Activated T-cell treated with anti-CD3 and anti-CD28 coated beads for 4 hours (primary cell): ENCODE results near the gene ATP8B1.
"Not testable (repeated sequence)": the region's sequence is repeated elsewhere in the genome, so short reads cannot be mapped to it uniquely, and the experiment has no call there.

Experiments
- DNase-seq: peaks from one replicate; pipeline ENCODE4 v3.0.0-alpha.2; 2020

ATP8B1 gene

GRCh38 chr18:57655740-57656139 lies 147.4 kb downstream of the ATP8B1 start:
- DNase-seq = no peak

GRCh38 chr18:57651914-57652313 lies 151.2 kb downstream of the ATP8B1 start:
- no peak for DNase-seq

- DNase-seq = no peak
Measured at GRCh38 chr18:57649556-57650500, 153.3 kb downstream of the ATP8B1 start.

DNA sequence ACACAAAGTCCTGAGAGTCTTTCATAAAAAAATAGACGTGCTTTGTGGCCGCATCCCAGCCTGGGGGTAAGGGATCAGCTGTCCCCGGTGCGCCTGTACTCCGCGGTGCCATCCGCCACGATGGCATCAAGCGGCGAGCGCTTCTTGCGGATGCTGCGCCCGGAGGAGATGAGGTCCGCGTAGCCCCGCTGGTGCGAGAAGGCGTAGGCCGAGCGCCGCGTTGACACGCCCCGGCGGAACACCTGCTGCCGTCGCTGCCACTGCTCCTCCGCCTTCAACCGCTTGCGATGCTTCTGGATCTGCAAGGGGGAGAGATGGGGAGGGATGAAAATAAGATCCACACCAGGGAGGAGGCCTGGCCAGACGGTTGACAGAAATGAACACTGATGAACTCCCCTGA lies 154.7 kb downstream of the ATP8B1 start:
- no peak for DNase-seq

GRCh38 chr18:57644540-57644939 lies 158.6 kb downstream of the ATP8B1 start:
- no peak for DNase-seq

DNA sequence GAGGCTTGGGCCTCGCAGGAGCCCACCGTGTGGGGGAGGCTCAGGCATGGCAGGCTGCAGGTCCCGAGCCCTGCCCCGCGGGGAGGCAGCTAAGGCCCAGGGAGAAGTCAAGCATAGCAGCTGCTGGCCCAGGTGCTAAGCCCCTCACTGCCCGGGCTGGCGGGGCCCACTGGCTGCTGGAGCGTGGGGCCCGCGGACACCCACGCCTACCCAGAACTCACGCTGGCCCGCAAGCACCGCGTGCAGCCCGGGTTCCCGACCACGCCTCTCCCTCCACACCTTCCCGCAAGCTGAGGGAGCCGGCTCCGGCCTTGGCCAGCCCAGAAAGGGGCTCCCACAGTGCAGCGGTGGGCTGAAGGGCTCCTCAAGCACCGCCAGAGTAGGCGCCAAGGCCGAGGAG lies 159.4 kb downstream of the ATP8B1 start:
- DNase-seq = not testable (repeated sequence)

DNA sequence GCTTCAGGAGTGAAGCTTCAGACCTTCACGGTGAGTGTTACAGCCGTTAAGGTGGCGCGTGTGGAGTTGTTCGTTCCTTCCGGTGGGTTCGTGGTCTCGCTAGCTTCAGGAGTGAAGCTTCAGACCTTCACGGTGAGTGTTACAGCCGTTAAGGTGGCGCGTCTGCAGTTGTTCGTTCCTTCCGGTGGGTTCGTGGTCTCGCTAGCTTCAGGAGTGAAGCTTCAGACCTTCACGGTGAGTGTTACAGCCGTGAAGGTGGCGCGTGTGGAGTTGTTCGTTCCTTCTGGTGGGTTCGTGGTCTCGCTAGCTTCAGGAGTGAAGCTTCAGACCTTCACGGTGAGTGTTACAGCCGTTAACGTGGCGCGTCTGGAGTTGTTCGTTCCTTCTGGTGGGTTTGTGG lies 160.7 kb downstream of the ATP8B1 start:
- not testable (repeated sequence) for DNase-seq

DNA sequence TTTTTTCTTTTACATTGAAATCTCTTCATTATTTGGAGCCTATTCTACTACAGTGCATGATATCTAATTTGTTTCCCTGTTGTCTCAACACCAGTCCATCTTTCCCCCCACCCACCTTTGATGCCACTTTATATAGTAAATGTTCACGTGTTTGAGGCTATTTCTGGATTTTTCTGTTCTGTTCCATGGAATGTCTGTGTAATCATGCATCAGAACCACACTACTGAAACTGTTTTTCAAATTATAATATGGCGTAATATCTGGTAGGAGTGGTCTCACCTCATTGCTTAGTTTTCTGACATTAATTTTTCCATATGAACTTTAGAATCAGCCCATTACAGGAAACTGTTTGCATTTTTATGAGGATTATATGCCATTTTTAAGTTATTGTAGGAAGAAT lies 162.4 kb downstream of the ATP8B1 start:
- no peak for DNase-seq

- no peak for DNase-seq
Measured at GRCh38 chr18:57640236-57640635, 162.9 kb downstream of the ATP8B1 start.

DNA sequence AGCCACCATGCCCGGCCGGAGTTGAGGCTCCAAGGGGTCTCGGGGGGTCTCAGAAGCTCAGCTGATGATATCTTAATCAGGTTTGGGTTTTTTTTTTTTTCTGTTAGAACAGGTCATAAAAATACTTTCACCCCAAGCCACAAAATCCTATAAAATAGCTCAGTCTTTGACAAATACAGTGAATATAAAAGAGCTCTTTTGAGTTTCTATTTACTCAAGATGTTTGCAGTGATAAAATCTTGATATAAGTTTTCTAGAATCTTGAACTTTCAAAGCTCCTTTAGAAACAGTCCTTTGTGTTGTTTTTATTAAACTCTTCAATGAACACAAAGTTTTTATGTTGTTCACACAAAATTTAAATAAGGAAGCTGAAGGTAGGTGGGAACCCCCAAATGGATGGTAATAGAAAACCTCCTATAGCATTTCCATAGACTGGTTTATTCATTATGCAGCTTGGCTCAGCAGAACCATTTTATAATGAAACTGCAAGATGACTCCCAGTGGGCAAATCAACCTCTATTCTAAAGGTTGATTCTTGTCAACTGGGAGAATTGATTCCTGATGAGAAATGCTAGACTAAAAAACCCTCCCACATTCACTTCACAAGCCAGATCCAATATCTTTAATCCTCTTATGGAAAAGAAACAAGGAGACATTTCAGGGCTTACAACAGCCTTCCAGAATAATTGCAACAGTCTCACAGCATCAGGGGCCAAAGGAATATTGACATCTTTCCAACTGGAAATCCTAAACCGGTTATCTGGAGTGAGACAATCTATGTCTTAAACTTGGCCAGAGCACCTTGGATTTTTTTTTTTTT lies 167.9 kb downstream of the ATP8B1 start:
- DNase-seq = no peak

DNA sequence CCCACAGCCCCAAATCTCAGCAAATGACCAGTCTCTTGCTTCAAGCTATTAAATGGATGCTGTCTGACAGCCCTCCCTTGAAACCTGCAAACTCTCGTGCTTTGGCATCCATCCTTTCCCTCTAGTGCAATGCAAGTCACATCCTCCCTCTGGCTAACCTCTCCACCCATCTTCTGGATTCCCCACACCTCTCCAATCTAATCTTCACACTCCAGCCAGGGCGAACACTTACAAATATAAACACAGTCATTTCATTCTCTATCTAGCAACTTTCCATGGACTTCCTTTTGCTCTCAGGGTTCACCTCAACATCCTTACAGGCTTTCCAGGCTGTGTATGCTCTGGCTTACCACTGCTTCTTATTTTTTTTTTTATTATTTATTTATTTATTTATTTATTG lies 171.4 kb downstream of the ATP8B1 start:
- no peak for DNase-seq

DNA sequence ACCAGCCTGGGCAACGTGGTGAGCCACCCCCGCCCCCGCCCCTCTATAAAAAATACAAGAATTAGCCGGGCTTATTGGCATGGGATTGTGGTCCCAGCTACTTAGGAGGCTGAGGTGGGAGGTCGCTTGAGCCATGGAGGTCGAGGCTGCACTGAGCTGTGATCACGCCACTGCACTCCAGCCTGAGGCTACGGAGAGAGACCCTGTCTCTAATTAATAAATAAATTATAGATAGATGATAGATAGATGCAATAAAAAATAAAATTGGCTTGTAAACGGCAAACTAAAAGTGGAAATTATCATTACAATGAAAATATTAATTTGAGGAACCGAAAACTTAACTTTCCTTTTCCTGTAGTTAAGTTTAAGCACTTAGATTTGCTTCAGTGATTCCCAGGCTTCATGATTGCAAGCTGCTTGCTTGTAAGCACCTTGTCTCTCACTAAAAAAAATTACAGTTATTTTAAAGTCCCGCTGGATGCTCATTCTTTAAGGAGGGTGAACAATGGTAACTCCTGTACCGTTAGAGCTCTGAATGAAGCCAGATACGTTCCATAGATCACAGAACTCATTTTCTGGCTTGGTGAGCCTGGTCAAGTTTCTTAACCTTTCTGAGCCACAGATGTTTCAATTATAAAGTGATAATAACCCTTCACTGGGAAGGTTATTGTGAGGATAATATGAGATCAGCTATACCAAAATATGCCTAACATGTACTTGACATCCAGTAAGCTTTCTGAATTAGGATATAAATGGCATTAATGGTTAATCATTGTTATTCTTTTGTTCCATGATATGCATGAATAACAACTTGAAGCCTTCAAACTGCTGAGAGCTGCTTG lies 172.1 kb downstream of the ATP8B1 start:
- DNase-seq = no peak

- DNase-seq = peak; percentile 90
Measured at GRCh38 chr18:57630002-57630753, 172.9 kb downstream of the ATP8B1 start.

DNA sequence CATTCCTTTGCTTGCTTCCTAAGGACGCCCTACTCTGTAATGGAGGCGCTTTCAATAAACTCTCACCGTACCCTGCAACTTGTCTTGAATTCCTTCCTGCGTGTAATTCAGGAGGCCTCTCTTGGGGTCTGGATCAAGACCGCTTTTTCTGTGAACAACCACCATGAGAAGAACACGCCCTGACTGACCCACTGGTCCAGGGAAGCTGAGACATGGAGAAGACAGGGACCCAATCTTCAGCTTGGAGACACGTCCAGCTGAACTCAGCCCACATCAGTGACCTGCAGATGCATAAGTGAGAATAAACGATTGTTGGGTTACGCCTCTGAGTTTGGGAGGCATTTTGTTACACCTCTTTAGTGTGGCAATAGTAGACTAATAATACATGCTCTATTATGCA lies 173.7 kb downstream of the ATP8B1 start:
- no peak for DNase-seq

DNA sequence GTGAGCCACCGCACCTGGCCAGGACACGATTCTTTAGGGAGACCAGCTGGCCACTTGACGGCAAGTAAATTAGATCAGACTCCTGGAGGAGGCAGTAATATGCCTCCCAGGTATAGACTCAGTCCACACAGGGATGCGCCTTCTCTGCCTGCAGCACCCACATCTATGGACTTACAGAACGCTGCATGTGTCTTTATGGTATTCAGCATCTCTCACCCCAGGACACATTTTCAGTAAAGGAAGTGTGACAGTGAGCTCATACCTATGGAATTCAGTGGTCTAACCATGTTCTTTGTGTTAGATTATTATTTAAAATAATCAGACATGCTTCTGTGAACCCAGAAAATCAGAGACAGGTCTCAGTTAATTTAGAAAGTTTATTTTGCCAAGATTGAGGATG lies 175.6 kb downstream of the ATP8B1 start:
- DNase-seq = no peak

DNA sequence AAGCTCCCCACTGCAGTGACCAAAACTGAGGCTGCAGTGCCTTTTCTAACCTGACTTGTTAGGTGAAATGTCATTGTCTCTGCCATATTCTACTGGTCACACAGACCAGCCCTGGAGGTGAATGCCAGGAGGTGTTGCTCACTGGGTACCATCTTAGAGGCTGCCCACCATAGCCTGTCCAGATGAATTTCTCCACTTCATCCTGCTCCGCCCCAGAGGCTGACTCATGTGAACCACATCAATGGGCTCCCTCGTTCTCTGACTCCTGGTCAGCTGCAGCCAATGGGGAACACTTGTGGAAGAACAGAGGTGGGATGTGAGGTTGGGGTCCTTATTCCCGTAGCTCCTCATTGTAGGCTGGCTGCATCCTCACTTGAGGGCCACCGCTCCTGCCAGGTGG lies 178.1 kb downstream of the ATP8B1 start:
- DNase-seq = no peak

- DNase-seq = no peak
Measured at GRCh38 chr18:57621246-57621604, 181.9 kb downstream of the ATP8B1 start.

DNA sequence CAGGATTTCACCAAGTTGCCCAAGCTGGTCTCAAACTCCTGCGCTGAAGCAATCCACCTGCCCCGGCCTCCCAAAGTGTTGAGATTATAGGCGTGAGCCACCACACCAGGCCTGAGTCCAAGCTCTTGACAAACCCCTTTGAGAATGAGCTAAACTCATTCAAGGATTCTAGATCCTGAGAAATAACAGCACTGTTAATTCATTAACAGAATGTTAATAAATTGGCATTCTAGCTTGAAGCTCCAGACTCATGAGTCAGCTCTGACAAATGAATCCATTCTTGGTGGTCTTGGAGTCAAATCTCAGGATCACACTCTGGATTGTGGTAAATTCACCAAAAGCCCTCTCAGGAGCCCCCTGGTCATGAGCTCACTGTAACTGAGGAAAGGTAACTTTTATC lies 183.2 kb downstream of the ATP8B1 start:
- DNase-seq = no peak

DNA sequence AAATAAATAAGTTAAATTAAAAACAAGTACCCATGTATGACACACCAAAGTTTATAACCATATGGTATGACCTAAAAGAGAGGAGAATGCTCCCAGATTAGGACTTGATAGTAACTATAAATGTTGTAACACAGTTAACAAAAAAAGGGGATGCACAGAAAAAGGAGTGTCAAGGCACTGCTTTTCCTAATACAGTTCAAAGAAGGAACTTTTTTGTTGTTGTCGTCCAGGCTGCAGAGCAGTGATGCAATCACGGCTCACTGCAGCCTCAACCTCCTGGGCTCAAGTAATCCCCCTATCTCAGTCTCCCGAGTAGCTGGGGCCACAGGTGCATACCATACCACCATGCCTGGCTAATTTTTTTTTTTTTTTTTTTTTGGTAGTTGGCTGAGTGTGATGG lies 184.2 kb downstream of the ATP8B1 start:
- no peak for DNase-seq

DNA sequence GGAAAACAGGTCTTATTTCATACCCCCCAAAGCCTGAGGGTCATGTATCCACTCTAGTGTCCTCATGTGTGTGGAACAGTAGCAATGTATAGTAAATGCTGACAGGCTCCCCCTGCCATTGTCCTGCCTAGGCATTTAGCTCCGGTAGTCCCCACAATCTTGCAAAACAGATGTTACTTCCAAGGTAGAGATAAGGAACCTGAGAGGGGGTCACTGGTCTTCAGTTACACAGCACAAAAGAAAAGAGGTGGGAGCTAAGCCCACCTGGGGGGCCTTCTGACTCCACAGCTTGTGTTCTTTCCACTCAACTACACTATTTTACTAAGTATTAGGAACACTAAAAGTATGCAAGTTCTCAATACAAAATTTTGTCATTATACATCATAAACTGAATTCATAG lies 199.2 kb downstream of the ATP8B1 start:
- no peak for DNase-seq
